ENCODE data around the gene RETREG1. TPM values are rescaled to one million over a fixed set of nuclear protein-coding genes. Genes with fewer than 3 reads are reported as not detected.

RETREG1 gene
- total and polyA plus RNA-seq, 3 donors from 2014 or later, result 24.8 to 103 (median 55.4) TPM

- Histone ChIP-seq H3K4me3 (no peak overlapping the region), H3K9me3 (no peaks in the 10 kb centered on the region), H3K36me3 (ENCODE audit: low read depth, missing control alignments) (no peaks in the 10 kb centered on the region), H3K27ac (no peak overlapping the region), H3K27me3 (no peaks in the 10 kb centered on the region), H3K4me1 (no peaks in the 10 kb centered on the region)
- intact Hi-C loops (cut with DNase I; ENCODE audit: low total_unique reads), result no loop called here
- WGBS, 2 donors, result 73 to 76% methylated on average over 4 of the region's 4 CpGs
- TF ChIP-seq CTCF (IDR thresholded peaks at IDR 0.05), result no peak
- no peak for TF ChIP-seq POLR2A (IDR thresholded peaks at IDR 0.05)
- no peak for DNase-seq
Measured at GRCh38 chr5:16582081-16582480, 34.7 kb downstream of the RETREG1 start.

- Histone ChIP-seq H3K4me1 (no peaks in the 10 kb centered on the region), H3K27me3 (no peaks in the 10 kb centered on the region), H3K9me3 (no peaks in the 10 kb centered on the region), H3K4me3 (no peak overlapping the region), H3K36me3 (ENCODE audit: low read depth, missing control alignments) (no peaks in the 10 kb centered on the region), H3K27ac (no peak overlapping the region)
- WGBS, 2 donors, result 53 to 76% methylated on average over 6 of the region's 6 CpGs
- intact Hi-C loops (cut with DNase I; ENCODE audit: low total_unique reads), result no loop called here
- no peak for DNase-seq
- TF ChIP-seq CTCF (IDR thresholded peaks at IDR 0.05) (no peak), POLR2A (IDR thresholded peaks at IDR 0.05) (no peak)
Measured at GRCh38 chr5:16580382-16580781, 36.4 kb downstream of the RETREG1 start.

DNA sequence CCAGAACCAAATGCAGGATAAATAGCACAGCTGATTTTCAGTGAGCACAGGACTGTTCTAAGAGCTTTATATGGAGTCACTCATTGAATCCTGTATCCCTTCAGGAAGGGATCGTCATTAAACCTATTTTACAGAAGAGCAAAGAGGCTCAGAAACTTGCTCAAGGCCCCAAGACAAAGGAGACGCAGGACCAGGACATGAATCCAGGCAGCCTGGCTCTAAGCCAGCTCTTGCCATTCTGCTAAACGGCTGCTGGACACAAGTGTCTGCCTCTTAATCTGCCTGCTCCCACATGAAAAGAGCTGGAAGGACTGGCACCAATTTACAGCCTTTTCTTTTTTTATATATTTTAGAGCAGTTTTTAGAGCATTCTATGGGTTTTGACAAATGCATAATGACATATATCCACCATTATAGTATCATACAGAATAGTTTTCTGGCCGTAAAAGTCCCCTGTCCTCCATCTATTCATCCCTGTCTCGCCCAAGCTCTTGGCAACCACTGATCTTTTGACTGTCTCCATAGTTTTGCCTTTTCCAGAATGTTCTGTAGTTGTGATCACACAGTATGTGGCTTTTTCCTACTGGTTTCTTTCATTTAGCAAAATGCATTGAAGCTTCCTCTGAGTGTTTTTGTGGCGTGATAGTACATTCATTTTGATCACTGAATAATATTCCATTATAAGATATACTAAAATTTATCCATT lies 37.5 kb downstream of the RETREG1 start:
- peak; percentile 67 for DNase-seq
- Histone ChIP-seq H3K27ac (no peak overlapping the region), H3K36me3 (ENCODE audit: low read depth, missing control alignments) (no peaks in the 10 kb centered on the region), H3K27me3 (no peaks in the 10 kb centered on the region), H3K4me1 (no peaks in the 10 kb centered on the region), H3K9me3 (no peaks in the 10 kb centered on the region), H3K4me3 (no peak overlapping the region)
- TF ChIP-seq CTCF (IDR thresholded peaks at IDR 0.05) (no peak), POLR2A (IDR thresholded peaks at IDR 0.05) (no peak)
- WGBS, 2 donors, result 73 to 75% methylated on average over 6 of the region's 6 CpGs
- intact Hi-C loops (cut with DNase I; ENCODE audit: low total_unique reads), result no loop called here

- WGBS, 2 donors, result 93 to 95% methylated on average over 4 of the region's 4 CpGs
- H3K4me1 ChIP-seq, result no peaks in the 10 kb centered on the region
- H3K4me3 ChIP-seq, result no peak overlapping the region
- intact Hi-C loops (cut with DNase I; ENCODE audit: low total_unique reads), result no loop called here
- no peaks in the 10 kb centered on the region for H3K27me3 ChIP-seq
- no peaks in the 10 kb centered on the region for H3K9me3 ChIP-seq
- TF ChIP-seq CTCF (IDR thresholded peaks at IDR 0.05) (no peak), POLR2A (IDR thresholded peaks at IDR 0.05) (no peak)
- DNase-seq, result no peak
- no peaks in the 10 kb centered on the region for H3K36me3 ChIP-seq (ENCODE audit: low read depth, missing control alignments)
- H3K27ac ChIP-seq, result no peak overlapping the region
Measured at GRCh38 chr5:16578474-16578883, 38.3 kb downstream of the RETREG1 start.

GRCh38 chr5:16577677-16578076 lies 39.1 kb downstream of the RETREG1 start:
- no peaks in the 10 kb centered on the region for H3K4me1 ChIP-seq
- TF ChIP-seq CTCF (IDR thresholded peaks at IDR 0.05) (no peak), POLR2A (IDR thresholded peaks at IDR 0.05) (no peak)
- WGBS, 2 donors, result 65 to 76% methylated on average over 11 of the region's 11 CpGs
- H3K27ac ChIP-seq, result no peak overlapping the region
- no peaks in the 10 kb centered on the region for H3K9me3 ChIP-seq
- intact Hi-C loops (cut with DNase I; ENCODE audit: low total_unique reads), result no loop called here
- no peaks in the 10 kb centered on the region for H3K27me3 ChIP-seq
- no peak overlapping the region for H3K4me3 ChIP-seq
- H3K36me3 ChIP-seq (ENCODE audit: low read depth, missing control alignments), result no peaks in the 10 kb centered on the region
- peak; percentile 25 for DNase-seq

All from testis (tissue), 3 donors.